ENCODE data around the gene METTL4.

Gene METTL4

GRCh38 chr18:2571200-2572170 lies at the start of gene METTL4, which contains the start of gene NDC80:
METTL4 (minus strand) TSS chr18:2571505; CDS start chr18:2567216, 4,289 bp downstream.
NDC80 (plus strand) TSS chr18:2571557; CDS start chr18:2572986, 1,429 bp downstream.
- peak; percentile 83 for DNase-seq

GRCh38 chr18:2618009-2618408 lies 46.7 kb upstream of the METTL4 start:
- no peak for DNase-seq

- DNase-seq = no peak
Measured at GRCh38 chr18:2617401-2617998, 46.2 kb upstream of the METTL4 start.

DNA sequence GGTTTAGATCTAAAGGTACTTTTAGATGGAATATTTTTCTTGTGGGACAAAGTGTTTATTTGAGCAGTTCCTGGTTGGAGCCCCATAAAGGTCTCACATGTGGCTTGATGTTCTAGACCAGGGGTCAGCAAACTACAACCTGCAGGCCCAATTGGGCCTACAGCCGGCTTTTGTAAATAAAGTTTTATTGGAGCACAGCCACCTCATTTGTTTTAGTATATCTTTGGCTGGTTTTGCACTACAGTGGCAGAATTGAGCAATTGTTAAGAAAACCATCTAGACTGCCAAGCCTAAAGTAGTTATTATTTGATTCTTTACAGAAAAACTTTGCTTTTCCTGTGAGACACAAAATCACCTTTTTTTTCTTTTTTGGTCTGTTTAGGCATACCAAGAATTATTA lies 41.7 kb upstream of the METTL4 start:
- no peak for DNase-seq

DNA sequence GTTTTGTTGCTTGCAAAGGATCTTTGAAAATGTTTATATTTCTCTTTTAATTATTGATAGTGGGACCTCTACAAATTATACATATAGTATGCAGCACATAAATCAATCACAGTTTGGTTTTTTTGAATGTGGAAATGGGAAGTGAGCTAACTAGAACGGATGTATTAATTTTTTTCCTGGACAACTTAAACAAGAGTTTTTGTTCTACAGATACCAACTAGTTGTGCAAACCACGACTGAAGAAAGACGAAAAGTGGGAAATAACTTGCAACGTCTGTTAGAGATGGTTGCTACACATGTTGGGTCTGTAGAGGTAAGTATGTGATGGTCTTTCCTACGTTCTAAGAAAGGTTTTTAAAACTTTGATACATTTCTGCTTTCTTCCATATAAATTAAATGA lies 39.2 kb upstream of the METTL4 start:
- DNase-seq = no peak

DNA sequence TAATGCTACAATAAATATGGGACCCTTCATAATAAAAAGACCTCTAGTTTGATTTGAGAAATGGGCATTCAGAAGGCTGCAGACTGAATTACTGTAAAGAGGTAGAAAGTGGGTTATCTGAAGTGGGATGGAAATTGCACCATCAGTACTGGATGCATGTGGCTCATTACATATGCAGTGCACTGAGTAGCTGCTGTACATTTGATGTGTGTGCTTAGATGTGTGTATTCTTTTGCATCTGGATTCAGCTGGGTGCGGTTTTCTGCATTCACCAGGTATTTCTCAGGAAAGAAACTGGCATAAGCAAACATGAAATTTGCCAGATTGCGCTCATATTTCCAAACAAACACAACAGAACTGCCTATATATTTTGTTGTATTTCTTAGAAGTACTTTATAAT lies 38.3 kb upstream of the METTL4 start:
- DNase-seq = no peak

- DNase-seq = no peak
Measured at GRCh38 chr18:2606335-2606734, 35.0 kb upstream of the METTL4 start.

- DNase-seq = no peak
Measured at GRCh38 chr18:2602844-2603243, 31.5 kb upstream of the METTL4 start.

GRCh38 chr18:2597639-2598038 lies 26.3 kb upstream of the METTL4 start:
- DNase-seq = no peak

DNA sequence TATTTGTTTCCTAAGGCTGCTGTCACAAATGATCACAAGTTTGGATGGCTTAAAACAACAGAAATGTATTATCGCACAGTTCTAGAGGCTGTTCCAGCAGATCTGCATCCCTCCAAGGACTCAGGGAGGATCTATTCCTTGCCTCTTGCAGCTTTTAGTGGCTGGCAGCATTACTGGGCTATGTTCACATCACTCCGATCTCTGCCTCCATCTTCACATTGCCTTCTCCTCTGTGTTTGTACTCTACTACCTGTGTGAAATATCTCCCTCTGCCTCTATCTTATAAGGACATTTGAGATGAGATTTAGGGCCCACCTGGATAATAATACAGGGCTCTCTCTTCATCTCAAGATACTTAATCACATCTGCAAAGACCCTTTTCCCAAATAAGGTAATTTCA lies 19.0 kb upstream of the METTL4 start:
- DNase-seq = no peak

GRCh38 chr18:2589345-2590068 lies 18.2 kb upstream of the METTL4 start:
- no peak for DNase-seq

DNA sequence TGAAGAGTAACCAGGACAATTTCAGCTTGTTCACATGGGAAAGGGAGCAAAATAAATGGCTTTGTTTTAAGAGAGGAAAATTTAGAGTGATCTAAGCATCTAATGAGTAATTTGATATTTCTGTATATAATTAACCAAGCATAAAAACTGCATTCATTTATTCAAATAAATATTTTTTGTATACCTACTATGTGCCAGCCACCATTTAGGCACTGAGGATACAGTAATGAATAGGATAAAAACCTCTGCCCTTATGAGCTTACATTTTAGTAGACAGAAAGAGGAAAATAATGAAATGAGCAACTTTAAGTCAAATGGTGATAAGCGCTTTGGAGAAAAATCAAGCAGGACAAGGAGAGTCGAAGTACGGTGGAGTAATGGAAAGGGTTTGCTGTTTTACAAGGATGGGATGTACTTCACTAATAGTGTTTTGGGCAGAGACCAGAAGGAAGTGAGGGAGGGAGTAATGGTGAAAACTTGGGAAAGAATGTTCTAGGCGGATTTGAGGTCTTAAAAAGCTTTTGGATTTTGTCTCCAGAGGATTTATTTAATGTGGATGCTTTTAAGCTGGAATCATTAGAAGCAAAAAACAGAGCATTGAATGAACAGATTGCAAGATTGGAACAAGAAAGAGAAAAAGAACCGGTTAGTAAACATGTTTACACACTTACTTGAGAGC lies 17.5 kb upstream of the METTL4 start:
- DNase-seq = no peak

GRCh38 chr18:2587788-2588187 lies 16.5 kb upstream of the METTL4 start:
- no peak for DNase-seq

- no peak for DNase-seq
Measured at GRCh38 chr18:2573408-2573807, 2.1 kb upstream of the METTL4 start.

GRCh38 chr18:2572892-2573291 lies 1.6 kb upstream of the METTL4 start:
- DNase-seq = no peak

DNA sequence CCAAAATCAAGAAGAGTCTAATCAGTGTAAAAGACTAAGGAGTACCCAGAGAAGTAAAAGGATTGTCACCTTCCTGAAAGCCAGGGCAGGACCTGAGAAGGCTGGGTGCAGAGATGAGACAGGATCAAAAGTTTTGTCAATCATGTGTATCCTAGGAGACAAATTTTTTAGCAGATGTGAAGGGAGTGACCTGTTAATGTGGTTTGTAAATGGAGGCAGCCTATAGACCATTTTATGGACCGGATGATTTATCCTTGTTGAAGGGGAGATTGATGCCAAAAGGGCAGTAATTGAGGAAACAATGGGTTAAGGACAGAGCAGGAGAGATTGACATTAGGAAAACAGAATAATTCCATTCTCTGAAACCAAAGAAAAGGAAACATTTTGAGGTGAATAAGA lies 865 bp upstream of the METTL4 start:
- no peak for DNase-seq

DNA sequence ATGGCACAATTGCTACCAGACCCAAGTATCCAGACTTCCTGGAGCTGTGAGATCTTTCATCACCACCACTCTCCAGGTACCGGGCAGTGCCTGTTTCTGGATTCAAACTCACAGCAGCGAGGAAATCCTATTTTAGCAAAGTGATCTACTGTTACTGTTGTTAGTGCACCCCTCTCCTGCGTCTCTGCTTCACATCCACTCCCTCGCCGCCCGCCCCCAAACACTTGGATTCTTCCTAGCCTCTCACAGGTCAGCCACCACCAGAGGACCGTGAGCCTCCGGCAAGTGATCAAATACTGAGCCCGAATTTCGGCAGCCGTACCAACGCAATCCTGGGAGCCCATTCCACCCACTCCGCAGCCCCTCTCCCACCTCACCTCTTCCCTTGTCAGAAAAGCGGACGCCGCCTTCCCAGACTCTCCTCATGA lies 519 bp downstream of the METTL4 start:
- DNase-seq = peak; percentile 57

- no peak for DNase-seq
Measured at GRCh38 chr18:2569338-2570207, 1.7 kb downstream of the METTL4 start.

DNA sequence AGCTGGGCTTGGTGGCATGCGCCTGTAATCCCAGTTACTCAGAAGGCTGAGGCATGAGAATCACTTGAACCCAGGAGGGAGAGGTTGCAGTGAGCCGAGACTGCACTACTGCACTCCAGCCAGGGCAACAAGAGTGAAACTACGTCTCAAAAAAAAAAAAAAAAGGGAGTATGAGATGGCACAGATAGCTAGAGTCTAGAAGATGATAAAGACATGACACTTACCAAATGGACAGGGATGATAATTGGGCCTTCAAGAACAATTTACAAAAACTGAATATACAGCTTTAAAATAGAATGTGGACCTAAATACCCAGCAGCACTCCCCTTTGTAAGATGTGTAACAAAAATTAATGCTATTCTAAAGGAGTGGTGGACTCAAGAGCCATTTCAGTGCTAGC lies 2.7 kb downstream of the METTL4 start:
- no peak for DNase-seq

GRCh38 chr18:2568129-2568528 lies 3.2 kb downstream of the METTL4 start:
- DNase-seq = no peak

DNA sequence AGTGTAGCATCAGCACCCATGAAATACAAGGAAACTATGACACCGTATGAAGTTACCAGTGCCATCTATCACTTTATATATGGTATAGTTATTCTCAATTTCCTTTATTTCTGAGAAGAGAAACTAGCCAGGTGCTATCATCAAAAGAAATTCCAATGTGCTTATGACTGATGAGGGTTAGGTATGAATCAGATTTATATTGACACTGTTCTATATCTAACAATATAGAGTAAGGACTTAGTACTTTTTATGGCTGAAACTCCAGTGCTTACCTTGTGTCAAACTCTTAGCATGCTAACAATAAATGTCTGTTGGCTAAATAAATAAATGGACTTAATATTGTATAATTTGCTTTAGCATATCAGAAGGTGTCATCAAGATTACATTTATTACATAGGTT lies 6.9 kb downstream of the METTL4 start:
- DNase-seq = no peak

GRCh38 chr18:2559249-2559648 lies 12.1 kb downstream of the METTL4 start:
- DNase-seq = no peak

Measured in HCEC 1CT (cell line).